MM.1S (cell line): ENCODE data around the gene YEATS2.

Source experiments
- DNase-seq: peaks from one replicate; pipeline ENCODE4 v3.0.0-alpha.2; 2015
- H2AFZ ChIP-seq: fragments of 300-600 bp; sonication (generic); 2 replicates; pipeline ENCODE4 v1.6.0; 2016; ENCODE audit warnings: antibody characterized with exemption, low read length
- H3F3A ChIP-seq: fragments of 300-600 bp; sonication (generic); 2 replicates; pipeline ENCODE4 v1.6.1; 2016; ENCODE audit warnings: mild to moderate bottlenecking, antibody characterized with exemption, low read length, moderate library complexity, mixed read lengths; ENCODE audit not compliant: insufficient read depth
- H3K27ac ChIP-seq: fragments of 300-600 bp; sonication (generic); 2 replicates; pipeline ENCODE4 v1.5.1; 2016; ENCODE audit warnings: mild to moderate bottlenecking, low read length
- H3K27me3 ChIP-seq: fragments of 300-600 bp; sonication (generic); replicated peaks from 2 replicates; pipeline ENCODE4 v1.6.0; 2016; ENCODE audit warnings: low read length; ENCODE audit not compliant: insufficient read depth
- H3K36me3 ChIP-seq: fragments of 300-600 bp; sonication (generic); replicated peaks from 2 replicates; pipeline ENCODE4 v1.6.1; 2016; ENCODE audit warnings: mild to moderate bottlenecking, low read length, mixed read lengths; ENCODE audit not compliant: insufficient read depth
- H3K4me1 ChIP-seq: fragments of 300-600 bp; sonication (generic); 2 replicates; pipeline ENCODE4 v1.6.1; 2016; ENCODE audit warnings: low read length, mixed read lengths
- H3K4me2 ChIP-seq: fragments of 300-600 bp; sonication (generic); 2 replicates; pipeline ENCODE4 v1.6.0; 2016; ENCODE audit warnings: low read depth, low read length
- H3K4me3 ChIP-seq: fragments of 300-600 bp; sonication (generic); 2 replicates; pipeline ENCODE4 v1.5.1; 2016; ENCODE audit warnings: low read length, mixed read lengths
- H3K79me2 ChIP-seq: fragments of 300-600 bp; sonication (generic); 2 replicates; pipeline ENCODE4 v1.6.1; 2016; ENCODE audit warnings: mixed run types, low read length, mixed read lengths
- H3K9ac ChIP-seq: fragments of 300-600 bp; sonication (generic); 2 replicates; pipeline ENCODE4 v1.6.1; 2016; ENCODE audit warnings: low read length, mixed read lengths
- H3K9me2 ChIP-seq: fragments of 300-600 bp; sonication (generic); replicated peaks from 2 replicates; pipeline ENCODE4 v1.6.1; 2016; ENCODE audit warnings: mild to moderate bottlenecking, low read length, mixed read lengths; ENCODE audit not compliant: insufficient read depth
- H3K9me3 ChIP-seq: fragments of 300-600 bp; sonication (generic); replicated peaks from 2 replicates; pipeline ENCODE4 v1.6.1; 2016; ENCODE audit warnings: mild to moderate bottlenecking, low read length, mixed read lengths; ENCODE audit not compliant: insufficient read depth
- H4K20me1 ChIP-seq: fragments of 300-600 bp; sonication (generic); 2 replicates; pipeline ENCODE4 v1.6.1; 2016; ENCODE audit warnings: mild to moderate bottlenecking, low read length, moderate library complexity, mixed read lengths; ENCODE audit not compliant: insufficient read depth
- CTCF ChIP-seq: fragments of 300-600 bp; sonication (generic); IDR thresholded peaks from 2 replicates; pipeline ENCODE4 v1.5.1; 2016; ENCODE audit warnings: antibody characterized with exemption, low read length, mixed read lengths
- EZH2 ChIP-seq: fragments of 300-600 bp; sonication (generic); optimal IDR thresholded peaks from 2 replicates; pipeline ENCODE3; 2017; ENCODE audit warnings: low read depth, mild to moderate bottlenecking, antibody characterized with exemption, low read length, mixed read lengths
- EZH2phosphoT487 ChIP-seq: fragments of 300-600 bp; sonication (generic); IDR thresholded peaks from 2 replicates; pipeline ENCODE4 v1.6.1; 2018; ENCODE audit warnings: antibody characterized with exemption, low read length

Gene YEATS2

GRCh38 chr3:183766107-183766506 is 68.5 kb downstream of the YEATS2 start:
- Histone ChIP-seq H3K9me3 (no peaks in the 10 kb centered on the region), H3K9me2 (no peaks in the 10 kb centered on the region), H3K4me2 (no peak overlapping the region), H3K36me3 (no peaks in the 10 kb centered on the region; the same call in none of the 2 replicates), H3K79me2 (no peaks in the 10 kb centered on the region), H3K9ac (no peak overlapping the region), H3K27me3 (no peaks in the 10 kb centered on the region), H3F3A (peaks cover 7% of the 10 kb centered on the region; the same call in 1 of the 2 replicates), H3K4me1 (no peaks in the 10 kb centered on the region), H4K20me1 (no peaks in the 10 kb centered on the region), H2AFZ (no peak overlapping the region), H3K27ac (no peak overlapping the region), H3K4me3 (no peak overlapping the region)
- TF ChIP-seq EZH2phosphoT487 (no peak), EZH2 (no peak), CTCF (no peak)
- DNase-seq = no peak

GRCh38 chr3:183766745-183767606 is 69.4 kb downstream of the YEATS2 start:
- H3F3A ChIP-seq = peaks cover 7% of the 10 kb centered on the region; the same call in 1 of the 2 replicates
- H3K4me2 ChIP-seq = no peak overlapping the region
- no peak overlapping the region for H2AFZ ChIP-seq
- no peaks in the 10 kb centered on the region for H3K9me3 ChIP-seq
- H3K9me2 ChIP-seq = no peaks in the 10 kb centered on the region
- no peaks in the 10 kb centered on the region for H3K4me1 ChIP-seq
- no peak for TF ChIP-seq EZH2phosphoT487
- TF ChIP-seq CTCF = peak; percentile 89
- H3K27me3 ChIP-seq = no peaks in the 10 kb centered on the region
- H3K79me2 ChIP-seq = no peaks in the 10 kb centered on the region
- DNase-seq = peak; percentile 81
- no peak overlapping the region for H3K4me3 ChIP-seq
- H4K20me1 ChIP-seq = no peaks in the 10 kb centered on the region
- no peaks in the 10 kb centered on the region; the same call in none of the 2 replicates for H3K36me3 ChIP-seq
- no peak overlapping the region for H3K27ac ChIP-seq
- no peak overlapping the region for H3K9ac ChIP-seq

GRCh38 chr3:183768114-183768513 is 70.5 kb downstream of the YEATS2 start:
- Histone ChIP-seq H4K20me1 (no peaks in the 10 kb centered on the region), H2AFZ (no peak overlapping the region), H3K4me2 (no peak overlapping the region), H3K9me2 (no peaks in the 10 kb centered on the region), H3K4me1 (no peaks in the 10 kb centered on the region), H3F3A (peaks cover 7% of the 10 kb centered on the region; the same call in 1 of the 2 replicates), H3K9ac (no peak overlapping the region), H3K27ac (no peak overlapping the region), H3K36me3 (no peaks in the 10 kb centered on the region; the same call in none of the 2 replicates), H3K9me3 (no peaks in the 10 kb centered on the region), H3K79me2 (no peaks in the 10 kb centered on the region), H3K27me3 (no peaks in the 10 kb centered on the region), H3K4me3 (no peak overlapping the region)
- no peak for TF ChIP-seq CTCF
- TF ChIP-seq EZH2 = no peak
- no peak for TF ChIP-seq EZH2phosphoT487
- DNase-seq = no peak
